AG09309 (cell line): ENCODE results near the gene ALX4.

Experiments used
- DNase-seq: peaks from one replicate; pipeline ENCODE4 v3.0.0-alpha.2; 2010; ENCODE audit warnings: low read depth
- H3K4me3 ChIP-seq: 2 replicates; pipeline ENCODE4 v1.5.1; 2011; ENCODE audit warnings: mild to moderate bottlenecking, low read depth, low read length, moderate library complexity; ENCODE audit not compliant: control insufficient read depth
- CTCF ChIP-seq: IDR thresholded peaks from 2 replicates; pipeline ENCODE4 v1.5.1; 2011; ENCODE audit warnings: mild to moderate bottlenecking, low read depth, low read length, inconsistent platforms; ENCODE audit not compliant: insufficient read depth, control insufficient read depth; ENCODE audit errors: missing control alignments

The ALX4 gene

DNA sequence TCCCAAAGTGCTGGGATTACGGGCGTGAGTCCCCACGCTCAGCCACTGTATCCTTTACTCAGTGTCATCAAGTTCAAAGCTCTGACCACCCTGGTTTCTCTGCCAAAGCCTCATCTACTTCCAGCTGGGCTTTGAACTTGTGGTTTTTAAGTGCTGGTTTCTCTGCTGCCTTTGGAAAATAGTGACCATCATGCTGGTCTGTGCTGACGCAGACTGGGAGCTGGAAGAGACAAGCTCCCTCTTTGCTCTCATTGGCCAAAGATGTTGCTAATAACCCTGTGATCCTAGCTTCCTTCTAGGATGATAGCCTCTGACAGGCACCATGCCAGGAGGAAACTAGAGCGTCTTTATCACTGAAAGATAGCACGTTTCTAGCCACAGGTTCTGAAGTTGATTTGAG lies 62.4 kb downstream of the ALX4 start:
- no peak for DNase-seq

DNA sequence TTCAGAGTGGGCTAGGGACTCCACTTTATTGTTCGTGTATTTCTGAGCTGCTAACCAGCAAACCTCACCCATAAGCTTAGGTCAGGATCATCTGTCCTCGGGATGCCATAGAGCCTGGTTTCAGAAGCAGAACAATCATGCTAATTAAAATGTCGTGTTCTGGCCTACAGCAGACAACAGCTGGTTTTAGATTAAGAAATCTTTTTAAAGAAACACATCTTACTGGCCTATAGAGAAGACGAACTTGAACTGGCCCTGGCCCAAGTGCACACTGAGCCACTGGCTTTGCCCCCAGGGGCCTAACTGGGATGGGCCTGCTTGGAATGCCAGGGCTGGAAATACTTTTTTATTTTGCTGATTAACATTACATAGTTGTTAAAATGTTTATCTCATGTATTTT lies 63.2 kb downstream of the ALX4 start:
- DNase-seq = peak; percentile 59
- no peak overlapping the region for H3K4me3 ChIP-seq
- no peak for TF ChIP-seq CTCF

More for the DNA sequence above, 62.4 kb downstream of the ALX4 start:
- H3K4me3 ChIP-seq = no peak overlapping the region
- TF ChIP-seq CTCF = no peak

DNA sequence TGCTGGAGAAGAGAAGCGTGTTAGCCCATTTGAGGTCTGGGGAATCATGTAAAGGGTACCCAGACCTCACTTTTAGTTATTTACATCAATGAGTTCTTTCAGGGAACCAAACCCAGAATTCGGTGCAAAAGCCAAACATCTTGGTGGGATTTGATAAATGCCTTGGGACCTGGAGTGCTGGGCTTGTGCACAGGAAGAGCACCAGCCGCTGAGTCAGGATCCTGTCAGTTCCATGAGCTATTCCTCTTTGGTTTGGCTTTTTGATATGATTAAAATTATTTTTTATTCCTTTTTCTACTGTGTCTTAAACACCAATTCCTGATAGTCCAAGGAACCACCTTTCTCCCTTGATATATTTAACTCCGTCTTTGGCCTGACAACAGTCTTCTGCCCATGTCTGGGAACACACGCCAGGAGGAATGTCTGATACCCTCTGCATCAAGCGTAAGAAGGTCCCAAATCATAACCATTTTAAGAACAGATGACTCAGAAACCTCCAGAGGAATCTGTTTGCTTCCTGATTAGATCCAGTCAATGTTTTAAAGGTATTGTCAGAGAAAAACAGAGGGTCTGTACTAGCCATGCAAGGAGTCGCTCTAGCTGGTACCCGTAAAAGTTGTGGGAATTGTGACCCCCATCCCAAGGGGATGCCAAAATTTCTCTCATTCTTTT lies 65.2 kb downstream of the ALX4 start:
- no peak for DNase-seq
- no peak overlapping the region for H3K4me3 ChIP-seq
- TF ChIP-seq CTCF = no peak

DNA sequence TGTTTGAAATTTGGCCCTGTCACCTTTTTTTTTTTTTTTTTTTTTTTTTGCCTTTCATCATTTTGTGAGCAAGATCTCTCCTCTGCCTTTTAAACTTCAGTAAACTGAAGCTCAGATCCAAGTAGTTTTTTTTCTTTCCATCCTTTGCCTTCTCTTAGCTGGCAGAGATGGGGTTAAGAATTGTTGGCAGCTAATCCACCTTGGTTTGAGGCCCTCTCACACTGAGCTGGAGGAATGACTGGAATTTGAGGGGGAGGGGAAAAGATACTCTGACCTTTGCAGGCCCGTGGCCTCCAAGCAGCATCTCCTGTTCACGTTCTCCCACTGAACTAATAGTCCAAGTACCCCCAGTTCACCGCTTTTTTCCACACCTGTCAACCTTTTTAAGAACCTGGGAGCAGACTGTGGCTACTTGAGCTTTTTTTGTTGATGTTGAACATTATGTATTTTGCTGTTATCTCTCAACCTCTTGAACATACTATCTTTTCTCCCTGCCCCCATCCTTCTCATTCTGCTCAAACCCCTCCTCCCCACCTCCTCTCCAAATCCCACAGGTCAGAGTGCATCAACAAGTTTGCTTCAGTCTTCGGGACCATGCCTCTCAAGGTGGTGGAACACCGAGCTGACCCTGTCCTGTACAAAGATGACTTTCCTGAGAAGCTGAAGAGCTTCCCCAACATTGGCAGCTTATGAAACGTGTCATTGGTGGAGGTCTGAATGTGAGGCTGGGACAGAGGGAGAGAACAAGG lies 66.2 kb downstream of the ALX4 start:
- H3K4me3 ChIP-seq = no peak overlapping the region
- no peak for DNase-seq
- no peak for TF ChIP-seq CTCF

- no peak overlapping the region for H3K4me3 ChIP-seq
- TF ChIP-seq CTCF = no peak
- no peak for DNase-seq
Measured at GRCh38 chr11:44243086-44243485, 66.9 kb downstream of the ALX4 start.

GRCh38 chr11:44241851-44242250 lies 68.1 kb downstream of the ALX4 start:
- DNase-seq = no peak
- no peak for TF ChIP-seq CTCF
- H3K4me3 ChIP-seq = no peak overlapping the region

DNA sequence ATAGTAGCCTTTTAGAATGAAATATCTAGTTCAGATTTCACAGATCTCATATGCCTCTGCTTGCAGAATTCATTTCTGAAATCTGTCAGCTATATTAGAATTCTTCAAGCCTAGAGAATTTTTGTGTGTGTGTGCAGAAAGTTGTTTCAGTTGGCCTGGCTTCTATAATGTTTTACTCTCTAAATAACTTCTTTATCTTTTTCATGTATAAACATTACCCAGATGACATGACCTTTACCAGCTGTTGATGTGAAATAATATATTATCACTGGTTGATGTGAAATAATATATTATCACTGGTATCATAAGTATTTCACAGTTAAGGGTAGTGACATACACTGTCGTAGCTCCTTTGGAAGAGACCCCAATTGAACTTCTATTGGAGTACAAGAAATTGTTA lies 72.8 kb downstream of the ALX4 start:
- no peak for TF ChIP-seq CTCF
- no peak overlapping the region for H3K4me3 ChIP-seq
- no peak for DNase-seq
